HFFc6 (cell line): Measurements from ENCODE around the gene ATP5PB. TPM values are rescaled to one million over a fixed set of nuclear protein-coding genes. Genes with fewer than 3 reads are reported as not detected.

Experiments used
- DNase-seq: peaks from one replicate; pipeline ENCODE4 v3.0.0-alpha.2; 2018
- H3K27ac Mint-ChIP-seq: 2 replicates; pipeline ENCODE4 v1.8.0; 2020; ENCODE audit warnings: mild to moderate bottlenecking, mixed read lengths
- H3K27me3 Mint-ChIP-seq: 2 replicates; pipeline ENCODE4 v1.8.0; 2021; ENCODE audit warnings: mild to moderate bottlenecking, moderate library complexity, mixed read lengths; ENCODE audit not compliant: insufficient read depth
- H3K36me3 Mint-ChIP-seq: 2 replicates; pipeline ENCODE4 v1.8.0; 2021; ENCODE audit warnings: low read depth, mixed read lengths
- H3K4me1 Mint-ChIP-seq: 2 replicates; pipeline ENCODE4 v1.8.0; 2020; ENCODE audit warnings: low read depth, mixed read lengths
- H3K4me3 Mint-ChIP-seq: 2 replicates; pipeline ENCODE4 v1.8.0; 2020; ENCODE audit warnings: mild to moderate bottlenecking, moderate library complexity, mixed read lengths
- H3K9me3 Mint-ChIP-seq: 2 replicates; pipeline ENCODE4 v1.8.0; 2020; ENCODE audit warnings: mild to moderate bottlenecking, mixed read lengths
- total RNA-seq, 6 experiments: library from RNA; stranded (reverse); fragmentation: NEBNext Ultra II Directional; extraction: Animal tissue kit (Norgen Biotek cat#: 25700); gene quantifications; 2 replicates in 1 of 6; 3 replicates in 5 of 6; pipeline ENCODE4 v1.2.3, GENCODE V29; 2021
- TF ChIP-seq, protein P1 (sequence below): fragments of 200-600 bp; sonication (generic); IDR thresholded peaks from 2 replicates; pipeline ENCODE4 v1.5.0; 2021; ENCODE audit warnings: antibody characterized with exemption, mild to moderate bottlenecking

ATP5PB gene
- total RNA-seq, 6 experiments from 2014 or later: 253 to 293 (median 285) TPM

DNA sequence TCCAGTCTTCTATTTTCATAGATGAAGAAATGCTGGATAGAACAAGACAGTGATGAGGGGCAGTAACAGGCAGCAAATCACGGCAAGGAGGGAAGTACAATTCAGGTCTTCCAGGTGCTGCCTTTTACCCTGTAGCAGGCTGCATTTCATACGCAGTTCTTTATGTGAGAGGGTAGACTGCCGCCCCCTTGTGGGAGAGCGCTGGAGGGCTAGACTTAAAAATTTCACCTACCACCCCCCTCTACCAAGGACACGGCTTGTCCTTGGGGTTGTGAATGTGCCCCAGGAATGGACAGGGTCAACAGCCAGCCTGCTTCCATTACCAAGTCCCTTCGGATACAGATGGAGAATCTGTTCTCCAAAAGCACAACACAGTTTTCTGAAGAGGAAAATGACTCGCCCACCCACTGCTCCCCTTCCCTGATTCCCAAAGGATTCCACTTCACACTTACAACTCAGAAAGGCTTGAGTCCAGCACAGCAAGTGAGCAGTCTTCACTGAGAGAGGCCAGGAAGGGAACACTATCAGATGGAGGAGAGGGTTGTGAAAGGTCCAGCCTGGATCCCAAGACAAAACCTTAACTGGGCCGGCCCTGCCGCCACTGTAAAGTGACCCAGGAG, 7.6 kb upstream of the ATP5PB start:
- no peak overlapping the region for H3K4me3 Mint-ChIP-seq
- no peak for DNase-seq
- H3K27me3 Mint-ChIP-seq: no peaks in the 10 kb centered on the region; the same call in 1 of the 2 replicates
- peaks cover 26% of the 10 kb centered on the region for H3K36me3 Mint-ChIP-seq
- no peaks in the 10 kb centered on the region for H3K9me3 Mint-ChIP-seq
- TF ChIP-seq, protein P1, sequence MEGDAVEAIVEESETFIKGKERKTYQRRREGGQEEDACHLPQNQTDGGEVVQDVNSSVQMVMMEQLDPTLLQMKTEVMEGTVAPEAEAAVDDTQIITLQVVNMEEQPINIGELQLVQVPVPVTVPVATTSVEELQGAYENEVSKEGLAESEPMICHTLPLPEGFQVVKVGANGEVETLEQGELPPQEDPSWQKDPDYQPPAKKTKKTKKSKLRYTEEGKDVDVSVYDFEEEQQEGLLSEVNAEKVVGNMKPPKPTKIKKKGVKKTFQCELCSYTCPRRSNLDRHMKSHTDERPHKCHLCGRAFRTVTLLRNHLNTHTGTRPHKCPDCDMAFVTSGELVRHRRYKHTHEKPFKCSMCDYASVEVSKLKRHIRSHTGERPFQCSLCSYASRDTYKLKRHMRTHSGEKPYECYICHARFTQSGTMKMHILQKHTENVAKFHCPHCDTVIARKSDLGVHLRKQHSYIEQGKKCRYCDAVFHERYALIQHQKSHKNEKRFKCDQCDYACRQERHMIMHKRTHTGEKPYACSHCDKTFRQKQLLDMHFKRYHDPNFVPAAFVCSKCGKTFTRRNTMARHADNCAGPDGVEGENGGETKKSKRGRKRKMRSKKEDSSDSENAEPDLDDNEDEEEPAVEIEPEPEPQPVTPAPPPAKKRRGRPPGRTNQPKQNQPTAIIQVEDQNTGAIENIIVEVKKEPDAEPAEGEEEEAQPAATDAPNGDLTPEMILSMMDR: peak; percentile 70
- H3K27ac Mint-ChIP-seq: no peak overlapping the region
- peaks cover 25% of the 10 kb centered on the region for H3K4me1 Mint-ChIP-seq

DNA sequence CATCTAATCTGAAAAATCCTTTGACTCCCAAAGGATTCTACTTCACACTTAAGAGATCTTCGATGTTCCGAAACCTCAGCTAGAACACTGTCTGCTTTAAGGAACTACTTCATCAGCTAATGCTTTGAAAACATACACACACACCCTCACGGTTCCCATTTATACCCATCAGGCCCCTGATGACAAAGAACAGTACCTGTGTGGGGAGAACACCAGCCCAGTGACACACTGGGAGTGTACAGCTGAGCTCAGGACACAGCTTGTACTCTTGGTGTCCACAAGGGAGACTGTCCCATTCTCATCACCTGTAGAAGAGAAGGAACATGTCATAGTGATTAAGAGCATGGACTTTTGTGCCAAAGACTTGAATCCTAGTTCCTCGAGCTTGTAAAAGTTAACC, 6.8 kb upstream of the ATP5PB start:
- peaks cover 34% of the 10 kb centered on the region for H3K36me3 Mint-ChIP-seq
- no peak for DNase-seq
- TF ChIP-seq, protein P1: no peak
- no peak overlapping the region for H3K4me3 Mint-ChIP-seq
- no peak overlapping the region for H3K27ac Mint-ChIP-seq
- peaks cover 26% of the 10 kb centered on the region for H3K4me1 Mint-ChIP-seq
- no peaks in the 10 kb centered on the region; the same call in 1 of the 2 replicates for H3K27me3 Mint-ChIP-seq
- no peaks in the 10 kb centered on the region for H3K9me3 Mint-ChIP-seq

DNA sequence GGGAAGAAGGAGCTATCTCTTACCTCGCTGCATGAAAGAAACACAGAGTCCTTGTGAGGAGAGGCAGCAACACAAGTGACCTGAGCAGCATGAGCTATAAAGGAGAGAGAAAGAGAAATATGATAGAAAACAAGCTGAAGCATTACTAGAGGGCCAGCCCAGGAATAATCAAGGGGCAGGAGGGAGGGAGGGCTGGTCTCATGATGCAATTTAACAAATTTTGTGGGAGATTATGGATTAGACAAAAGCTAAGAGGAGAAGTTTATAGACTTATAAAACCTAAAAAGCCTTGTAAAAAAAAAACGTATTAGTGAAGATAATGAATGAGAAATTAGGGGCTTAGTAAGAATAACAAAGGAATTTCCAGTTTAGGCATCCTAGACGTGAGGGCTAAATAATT, 5.2 kb upstream of the ATP5PB start:
- Mint-ChIP-seq H3K27me3 (peaks cover under 1% of the 10 kb centered on the region), H3K4me1 (peaks cover 36% of the 10 kb centered on the region), H3K27ac (no peak overlapping the region), H3K36me3 (peaks cover 44% of the 10 kb centered on the region), H3K4me3 (no peak overlapping the region), H3K9me3 (no peaks in the 10 kb centered on the region)
- DNase-seq: no peak
- TF ChIP-seq, protein P1: no peak

DNA sequence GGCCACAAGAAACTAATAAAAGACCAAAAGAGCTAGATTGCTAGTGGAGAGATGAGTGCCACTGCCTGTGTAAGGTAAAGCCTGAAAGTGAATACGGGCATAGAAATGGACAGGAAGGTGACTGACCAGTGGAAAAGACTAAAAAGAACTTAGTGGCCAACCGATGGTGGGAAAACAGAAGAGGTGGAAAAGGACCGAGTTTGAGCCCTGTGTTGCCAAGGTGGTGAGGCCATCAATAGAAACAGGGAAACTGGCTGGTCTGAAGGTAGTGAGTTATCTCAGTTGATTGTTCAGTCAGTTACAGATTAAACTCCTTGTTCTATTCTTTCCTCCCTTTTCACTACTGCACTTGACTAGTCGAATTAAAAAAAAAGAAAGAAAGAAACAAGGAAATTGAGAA, 2.7 kb upstream of the ATP5PB start:
- Mint-ChIP-seq H3K4me3 (no peak overlapping the region; the same call in 1 of the 2 replicates), H3K36me3 (peaks cover 52% of the 10 kb centered on the region)

DNA sequence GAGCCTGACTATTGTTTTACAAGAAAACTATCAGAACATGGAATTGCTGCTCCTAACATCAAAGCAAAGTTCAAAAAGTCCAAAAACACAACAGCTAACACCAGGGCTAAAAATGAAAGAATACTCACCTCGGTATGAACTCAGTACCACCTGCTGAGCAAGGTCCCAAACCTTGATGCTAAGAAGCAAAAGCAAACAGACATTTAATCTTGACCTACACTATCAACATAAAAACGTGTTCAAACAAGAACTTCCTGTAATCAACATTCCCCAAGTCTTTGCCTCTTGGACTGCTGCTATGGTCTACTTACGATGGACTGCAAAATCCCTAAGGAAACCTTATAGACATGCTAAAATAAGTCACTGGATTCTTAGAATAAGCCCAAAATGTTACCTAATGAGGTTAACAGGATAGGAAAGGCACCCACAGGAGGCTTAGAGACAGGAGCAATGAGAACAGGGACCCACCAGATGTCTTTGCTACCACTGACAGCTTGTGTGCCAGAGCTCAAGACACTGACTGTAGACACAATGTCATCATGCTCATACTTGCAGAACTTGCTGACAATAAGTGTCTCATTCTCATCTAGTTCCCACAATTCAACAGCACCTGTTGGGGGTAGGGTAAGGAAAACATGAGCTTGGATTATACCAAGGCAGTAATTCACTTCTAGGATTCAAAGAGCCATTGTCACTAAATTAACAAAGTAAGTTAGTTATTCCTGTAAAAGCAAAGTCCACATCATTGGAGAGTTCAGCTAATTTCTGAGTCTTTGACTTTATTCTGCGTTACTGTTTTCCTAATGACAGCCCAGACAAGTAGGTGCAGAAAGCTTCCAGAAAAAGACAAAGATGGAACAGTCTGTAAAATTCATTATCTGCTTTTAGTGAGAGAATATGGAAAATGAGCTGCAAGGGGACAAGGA, 2.0 kb upstream of the ATP5PB start:
- DNase-seq: no peak
- TF ChIP-seq, protein P1: no peak
- Mint-ChIP-seq H3K4me3 (peak overlapping the region; percentile 100), H3K27ac (no peak overlapping the region), H3K4me1 (peaks cover 53% of the 10 kb centered on the region), H3K9me3 (no peaks in the 10 kb centered on the region), H3K27me3 (peaks cover 8% of the 10 kb centered on the region), H3K36me3 (peaks cover 57% of the 10 kb centered on the region)

More for the DNA sequence above, 2.7 kb upstream of the ATP5PB start:
- TF ChIP-seq, protein P1: no peak
- peaks cover 8% of the 10 kb centered on the region for H3K27me3 Mint-ChIP-seq
- H3K4me1 Mint-ChIP-seq: peaks cover 46% of the 10 kb centered on the region
- DNase-seq: no peak
- no peaks in the 10 kb centered on the region for H3K9me3 Mint-ChIP-seq
- H3K27ac Mint-ChIP-seq: no peak overlapping the region
